NCI-H2081 (cell line): Measurements from ENCODE around the gene ZBTB20.
A peak's percentile ranks its signal among the peaks of the same experiment; 100 is the strongest.

ENCODE experiments used
- DNase-seq, 2 experiments: peaks; one replicate each; lab custom pipeline; 2025; lab: John Stamatoyannopoulos, UW

Gene ZBTB20

DNA sequence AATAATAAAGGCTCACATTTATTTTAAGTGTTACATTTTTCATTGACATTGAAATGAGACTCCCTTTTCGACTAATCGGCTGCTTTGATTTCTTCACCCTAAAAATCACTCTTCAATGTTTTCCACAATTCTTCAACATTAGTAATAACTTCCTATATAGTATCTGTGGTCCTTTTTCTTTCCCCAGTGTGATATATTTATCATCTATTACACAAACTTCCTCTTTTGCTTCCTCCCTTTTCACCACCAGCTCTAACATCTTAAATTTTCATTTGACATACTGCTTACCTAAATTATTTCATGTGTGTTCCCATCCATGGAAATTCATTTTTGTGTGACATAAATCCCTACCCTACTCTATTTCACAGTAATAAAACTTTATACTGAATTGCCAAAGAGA is 608.9 kb downstream of the ZBTB20 start:
- no peak for DNase-seq

DNA sequence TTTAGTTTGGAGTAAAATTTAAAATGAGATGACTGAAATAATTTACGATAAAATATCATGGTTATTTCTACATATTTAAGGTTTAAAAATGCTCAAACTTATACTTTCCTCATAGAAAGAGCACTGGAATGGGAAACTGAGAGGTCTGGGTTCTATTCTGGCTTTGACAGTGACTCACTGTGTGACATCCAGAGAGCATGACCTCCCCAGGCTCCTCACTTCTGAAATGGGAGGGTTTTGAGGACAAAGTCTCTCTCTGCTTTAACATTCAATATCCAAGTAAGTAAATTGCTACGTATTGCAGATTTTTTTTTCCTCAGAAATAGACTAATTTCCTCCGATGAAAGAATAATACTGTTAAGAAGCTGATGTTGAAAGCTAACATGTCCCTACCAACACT is 618.6 kb downstream of the ZBTB20 start:
- no peak for DNase-seq

DNA sequence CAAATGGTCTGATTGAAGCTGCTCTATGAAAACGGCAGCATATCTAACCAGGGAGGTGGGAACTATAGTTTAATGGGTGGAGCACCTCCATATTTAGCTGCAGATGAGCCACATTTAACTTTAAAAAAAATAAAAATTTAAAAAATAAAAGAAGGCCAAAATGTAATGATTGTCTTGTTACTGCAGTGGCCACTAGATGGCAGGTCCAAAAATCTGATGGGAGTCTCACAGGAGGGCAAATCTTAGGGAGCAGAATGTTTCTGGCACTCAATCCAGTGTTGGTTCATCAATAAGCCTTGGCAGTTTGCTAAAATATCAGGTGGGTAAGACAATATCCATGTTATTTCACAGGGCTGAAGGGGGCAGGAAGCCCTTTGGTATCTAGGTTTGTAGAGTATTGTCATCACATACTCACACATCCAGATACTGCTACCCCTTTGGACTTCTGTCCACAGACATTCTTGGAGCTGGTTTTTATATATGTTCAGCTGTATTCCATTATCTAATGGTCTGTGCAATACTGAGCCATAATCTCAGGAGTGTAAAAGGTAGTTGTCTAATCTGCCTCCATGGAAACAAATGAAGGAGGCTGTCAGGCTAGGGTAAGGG is 619.9 kb downstream of the ZBTB20 start:
- peak; percentile 5 to 11 for DNase-seq

DNA sequence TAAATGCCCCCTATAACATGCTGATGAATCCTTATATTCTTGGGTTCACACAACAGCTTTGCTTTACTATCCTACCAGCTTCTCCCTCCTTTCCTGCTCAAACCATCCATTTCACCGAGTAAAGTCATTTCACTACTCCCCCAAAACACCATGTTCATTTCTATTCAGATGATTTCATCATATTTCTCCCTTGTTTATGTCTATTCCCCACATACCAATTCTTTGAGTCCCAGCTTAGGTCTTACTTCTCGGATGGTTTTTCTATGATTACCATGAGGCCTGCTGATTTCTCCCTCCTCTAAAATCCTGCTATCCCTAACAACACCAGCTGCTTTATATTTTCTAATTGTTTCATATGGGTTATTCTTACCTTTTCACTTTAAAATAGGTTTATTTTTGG is 621.8 kb downstream of the ZBTB20 start:
- DNase-seq, result no peak

DNA sequence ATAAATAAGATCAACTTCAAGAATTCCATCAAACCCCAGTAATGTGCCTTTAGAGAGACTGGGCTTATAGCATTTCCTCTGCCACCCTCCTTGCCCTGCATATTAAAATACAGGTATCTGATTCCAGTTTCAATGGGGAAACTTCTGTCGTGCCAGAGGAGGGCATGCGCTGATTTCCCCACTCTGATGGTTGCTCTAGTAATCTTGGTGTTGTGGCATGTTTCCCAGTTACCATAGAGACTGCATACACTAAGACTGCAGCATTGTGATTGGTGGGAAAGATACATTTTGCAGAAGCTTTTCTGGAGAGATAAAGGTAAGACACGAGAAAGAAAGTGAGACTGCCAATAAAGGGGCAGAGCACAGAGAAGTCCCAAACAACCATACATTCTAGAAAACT is 627.7 kb downstream of the ZBTB20 start:
- DNase-seq, result peak; percentile 12 to 37

DNA sequence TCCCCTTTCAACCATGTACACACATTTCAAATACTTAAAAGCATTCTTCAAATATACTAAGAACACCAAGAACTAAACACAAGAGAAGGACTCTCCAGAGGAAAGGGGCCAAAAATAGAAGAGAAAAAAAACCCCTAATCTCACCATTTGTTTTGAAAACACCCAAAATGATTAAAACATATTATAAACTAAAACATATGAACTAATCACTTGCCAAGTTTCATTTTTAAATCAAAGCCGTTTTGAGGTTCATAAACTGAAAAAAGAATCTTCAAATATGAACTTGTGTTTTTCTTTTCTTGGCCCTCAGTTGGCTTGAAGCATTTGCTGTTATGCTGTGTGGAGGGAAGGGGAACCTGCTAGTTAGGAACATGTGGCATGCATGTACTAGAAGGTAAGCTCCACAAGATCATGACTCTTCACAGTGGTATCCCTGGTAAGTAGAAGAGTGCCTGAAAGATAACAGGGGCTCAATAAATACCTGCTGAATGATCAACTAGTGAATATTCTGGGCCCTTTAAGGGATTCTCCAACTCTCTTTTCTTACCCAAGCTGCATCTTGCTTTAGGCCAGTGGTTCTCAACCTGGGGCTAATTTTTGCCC is 628.8 kb downstream of the ZBTB20 start:
- no peak for DNase-seq

DNA sequence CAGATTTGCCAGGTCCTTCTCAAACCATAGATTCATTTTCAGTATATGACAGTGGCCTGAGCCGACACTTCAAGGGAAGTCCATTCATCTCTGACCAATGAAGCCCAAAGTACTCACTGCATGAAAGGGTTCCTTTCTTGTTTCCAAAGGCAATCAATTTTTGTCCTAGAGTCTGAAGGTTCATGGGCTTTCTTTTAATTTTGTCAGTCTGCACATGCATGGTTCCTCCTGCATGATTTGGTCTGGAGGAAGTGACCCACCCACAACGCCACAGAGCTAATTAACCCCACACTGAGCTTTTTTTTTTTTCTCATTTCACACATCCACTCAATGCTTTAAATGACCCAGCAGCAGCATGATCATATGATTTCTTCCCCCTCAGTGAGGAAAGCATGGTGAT is 636.9 kb downstream of the ZBTB20 start:
- DNase-seq, result no peak

DNA sequence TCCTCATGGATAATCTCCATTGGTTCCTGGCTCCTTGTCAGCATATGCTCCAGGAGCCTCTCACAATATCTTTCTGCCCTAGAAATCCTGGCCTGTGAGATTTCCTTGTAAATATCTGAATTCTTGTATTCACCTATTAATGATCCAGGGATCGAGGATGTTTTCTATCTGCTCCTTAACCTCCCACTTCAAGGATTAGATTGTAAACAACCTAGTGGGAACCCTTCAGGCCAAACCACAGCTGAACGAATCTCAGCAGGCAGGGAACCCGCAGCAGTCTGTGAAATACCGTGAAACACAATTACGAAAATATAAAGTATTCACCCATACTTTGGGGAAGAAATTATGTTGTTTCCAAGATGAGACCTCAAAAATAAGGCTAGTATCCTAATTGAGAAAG is 637.3 kb downstream of the ZBTB20 start:
- no peak for DNase-seq

DNA sequence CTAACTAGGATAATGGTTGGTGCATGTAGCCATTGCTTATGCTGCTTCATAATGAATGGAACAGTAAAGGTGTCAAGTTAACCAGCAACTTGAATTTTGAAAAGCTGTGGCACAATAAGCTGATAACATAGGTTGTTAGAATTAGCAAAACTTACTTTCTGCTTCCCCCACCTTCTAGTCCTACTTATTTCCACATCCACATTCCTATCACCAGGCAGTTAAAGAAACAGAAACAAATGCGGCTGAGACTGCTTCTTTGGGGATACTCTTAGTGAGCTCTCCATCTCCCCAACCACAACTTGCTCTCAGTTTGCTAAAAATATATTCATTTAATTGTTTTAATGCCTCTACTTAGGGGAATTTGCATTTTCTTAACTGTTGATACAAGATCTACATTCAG is 638.1 kb downstream of the ZBTB20 start:
- DNase-seq, result no peak

DNA sequence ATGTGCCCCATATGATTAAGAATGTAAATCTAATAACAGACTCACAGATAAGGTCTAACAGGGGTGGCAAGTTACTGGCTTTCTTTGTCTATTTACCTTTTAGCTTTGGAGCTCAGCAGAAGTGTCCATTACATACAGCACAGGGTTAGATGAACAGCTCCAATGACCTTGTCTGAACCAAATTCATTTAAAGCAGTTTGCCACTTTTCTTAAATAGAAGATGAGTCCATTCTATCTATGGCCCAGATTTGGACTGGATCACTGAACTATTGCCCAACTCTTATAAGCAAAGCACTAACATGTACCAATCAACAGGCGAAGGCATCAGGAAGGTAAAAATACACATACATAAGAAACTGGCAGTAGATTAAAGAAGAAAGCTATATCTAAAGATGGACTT is 638.9 kb downstream of the ZBTB20 start:
- DNase-seq, result no peak

DNA sequence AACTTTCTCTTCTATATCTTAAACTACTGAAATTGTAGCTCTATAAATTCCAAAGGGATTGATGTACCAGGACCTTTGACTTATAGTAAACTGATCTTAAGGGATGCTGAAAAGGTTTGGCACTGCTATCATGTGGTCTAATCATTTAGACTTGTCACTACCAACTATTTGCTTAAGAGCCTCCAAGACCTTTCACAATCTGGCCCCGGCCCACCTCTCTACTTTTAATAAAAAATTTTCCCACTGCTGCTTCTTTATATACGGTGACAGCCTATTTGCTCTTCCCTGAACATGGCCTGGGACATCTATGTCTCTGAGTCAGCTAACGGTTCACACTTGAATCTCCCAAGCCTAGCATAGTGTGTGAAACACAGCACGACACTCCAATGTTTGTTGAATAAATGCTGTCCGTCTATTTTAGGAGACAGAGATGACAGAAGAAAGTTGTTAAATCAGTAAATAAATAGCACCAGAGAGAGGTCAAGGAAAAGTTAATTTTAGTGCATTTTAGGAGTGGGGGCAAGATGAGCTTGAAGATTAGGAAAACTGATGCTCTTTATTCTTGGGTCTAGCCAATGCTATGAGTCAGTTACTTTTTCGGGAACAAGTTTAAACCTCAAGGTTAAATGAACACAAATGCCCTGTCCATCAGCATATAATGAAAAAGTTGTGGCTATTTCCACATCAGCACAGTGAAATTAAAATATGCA is 640.3 kb downstream of the ZBTB20 start:
- DNase-seq, result no peak

DNA sequence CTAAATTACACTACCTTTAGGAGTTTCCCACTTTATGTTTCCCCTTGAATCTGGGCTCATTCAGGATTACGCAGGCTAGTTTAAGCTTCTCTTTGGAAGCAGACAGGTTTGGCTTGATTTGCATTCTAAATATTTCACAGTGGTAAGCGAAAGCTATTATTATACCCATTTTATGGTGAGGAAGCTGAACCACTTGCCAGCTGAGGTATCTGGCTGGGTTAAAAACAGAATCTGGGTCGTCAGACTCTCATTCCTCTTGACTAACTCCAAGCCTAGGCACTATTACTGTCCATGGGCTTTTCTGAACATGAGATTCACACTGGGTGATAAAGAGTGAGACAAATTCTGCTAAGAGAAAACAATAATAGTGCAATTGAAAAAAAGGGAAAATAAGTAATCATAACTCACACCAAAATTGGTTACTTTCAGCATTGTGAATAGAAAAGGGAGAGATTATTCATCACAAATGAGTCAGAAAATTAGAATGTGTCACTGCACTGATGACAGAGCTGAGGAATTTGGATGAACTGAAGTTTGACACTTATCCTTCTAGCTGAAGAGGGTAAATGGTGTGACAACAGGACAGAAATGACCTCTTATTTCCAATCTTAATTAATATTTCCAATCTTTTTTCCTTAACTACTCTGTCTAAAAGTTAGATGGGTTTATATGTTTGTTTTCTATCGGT is 642.0 kb downstream of the ZBTB20 start:
- DNase-seq, result no peak

DNA sequence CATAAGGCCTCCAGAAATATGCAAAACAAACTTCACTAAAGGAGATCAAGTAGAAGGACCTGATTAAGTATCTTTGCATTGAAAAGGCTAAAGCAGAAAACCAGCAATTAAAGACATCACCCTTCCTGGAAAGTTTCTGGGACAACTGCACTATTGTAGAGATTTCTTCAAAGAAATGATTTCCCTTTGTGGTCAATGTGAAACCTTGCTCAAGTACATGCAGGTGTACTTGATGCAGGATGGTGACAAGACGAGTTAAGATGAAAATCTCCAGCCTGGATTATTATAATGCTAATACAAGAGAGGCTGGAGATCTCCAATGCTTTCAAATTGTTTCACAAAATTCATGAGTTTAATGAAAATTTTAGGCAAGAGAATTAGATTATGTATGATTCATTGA is 644.9 kb downstream of the ZBTB20 start:
- DNase-seq, result no peak

DNA sequence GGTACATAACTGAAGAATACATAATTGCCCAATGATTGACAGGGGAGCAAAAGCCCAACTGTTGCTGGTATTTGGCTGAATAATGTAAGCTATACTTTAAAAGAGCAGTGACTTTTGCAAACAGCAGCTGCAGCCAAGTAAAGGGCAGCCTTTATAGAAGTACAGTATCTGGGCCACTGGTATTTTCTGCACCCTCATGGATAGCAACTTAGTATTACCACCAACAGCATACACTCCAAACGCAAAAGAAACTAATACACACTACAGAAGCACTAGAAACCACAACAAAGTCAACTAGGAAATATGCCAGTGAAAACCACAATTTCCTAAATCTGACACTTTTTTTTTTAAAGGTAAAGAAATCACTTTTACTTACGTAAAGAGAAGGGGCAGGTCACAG is 647.1 kb downstream of the ZBTB20 start:
- DNase-seq, result no peak

DNA sequence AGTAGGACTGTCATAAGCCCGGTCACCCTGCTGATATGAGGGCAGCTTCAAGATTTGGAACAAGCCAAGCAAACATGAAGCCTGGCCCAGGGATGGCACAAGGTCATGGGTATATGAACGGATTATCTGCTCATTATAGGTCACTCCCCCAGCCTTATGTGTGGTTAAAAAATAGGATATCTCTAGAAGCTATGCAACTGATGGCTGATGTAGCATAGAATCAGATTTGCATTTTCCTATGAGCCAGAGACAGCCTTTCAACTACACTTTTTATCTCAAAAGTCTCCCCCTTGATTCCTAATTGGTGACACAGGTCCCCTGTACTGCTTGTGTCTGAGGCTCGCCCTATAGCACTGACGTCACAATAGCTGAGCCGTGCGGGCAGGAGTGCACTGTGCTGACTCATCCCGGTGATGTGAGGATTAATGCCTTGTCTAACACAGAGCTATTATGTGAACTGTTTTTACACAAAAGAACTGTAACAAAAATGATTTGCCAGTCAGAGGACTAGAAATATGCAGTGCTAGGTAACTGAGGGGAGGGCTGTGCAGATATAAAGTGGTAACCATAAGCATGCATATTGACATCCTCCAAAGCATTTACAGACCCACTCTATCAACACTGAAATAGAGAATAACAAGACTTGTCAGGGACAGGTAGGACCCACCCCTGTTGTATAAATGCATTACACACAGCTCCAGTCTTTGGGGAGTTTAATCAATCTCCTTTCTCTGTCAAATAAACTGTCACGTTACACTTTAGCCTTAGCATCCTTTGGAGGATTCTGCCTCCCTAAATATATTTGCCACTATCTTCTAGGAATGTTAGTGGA is 648.3 kb downstream of the ZBTB20 start:
- peak; percentile 1 to 20 for DNase-seq

DNA sequence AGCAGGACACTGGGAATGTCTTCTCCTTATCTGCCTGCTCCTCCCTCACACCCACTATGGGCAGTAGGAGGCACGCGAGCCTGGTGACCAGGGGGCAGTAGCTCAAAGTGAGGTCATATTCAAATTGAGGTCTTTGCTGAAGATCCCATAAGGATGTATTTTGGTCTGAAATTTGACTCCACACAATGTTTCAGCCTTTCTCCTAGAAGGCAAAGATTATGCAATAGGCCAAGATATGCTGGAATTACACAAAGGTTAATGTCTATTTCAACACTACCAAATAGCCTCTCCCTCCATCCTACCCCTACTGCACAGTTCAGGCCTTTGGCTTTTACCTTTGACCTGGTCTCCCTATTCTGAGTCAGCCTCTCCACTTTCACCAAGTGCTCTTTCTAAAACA is 650.2 kb downstream of the ZBTB20 start:
- DNase-seq, result no peak

DNA sequence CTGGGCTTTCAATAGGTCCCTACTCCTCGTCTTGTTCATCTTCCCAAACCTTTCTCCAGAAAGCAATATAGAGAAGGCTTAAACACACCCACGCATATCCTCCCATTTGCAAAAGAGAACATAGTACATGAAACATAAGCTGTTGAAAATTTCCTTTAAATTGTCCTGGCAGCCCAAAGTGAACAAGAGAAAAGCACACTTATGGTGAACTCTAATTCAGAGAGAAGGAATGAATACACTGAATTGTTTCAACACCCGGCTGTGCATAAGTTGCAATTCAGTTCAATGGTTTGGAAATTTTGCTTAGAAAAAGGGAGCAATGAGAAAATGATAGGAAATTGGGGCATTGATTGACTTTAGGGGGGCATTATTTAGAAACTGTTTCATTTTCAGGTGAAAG is 650.6 kb downstream of the ZBTB20 start:
- DNase-seq, result no peak

DNA sequence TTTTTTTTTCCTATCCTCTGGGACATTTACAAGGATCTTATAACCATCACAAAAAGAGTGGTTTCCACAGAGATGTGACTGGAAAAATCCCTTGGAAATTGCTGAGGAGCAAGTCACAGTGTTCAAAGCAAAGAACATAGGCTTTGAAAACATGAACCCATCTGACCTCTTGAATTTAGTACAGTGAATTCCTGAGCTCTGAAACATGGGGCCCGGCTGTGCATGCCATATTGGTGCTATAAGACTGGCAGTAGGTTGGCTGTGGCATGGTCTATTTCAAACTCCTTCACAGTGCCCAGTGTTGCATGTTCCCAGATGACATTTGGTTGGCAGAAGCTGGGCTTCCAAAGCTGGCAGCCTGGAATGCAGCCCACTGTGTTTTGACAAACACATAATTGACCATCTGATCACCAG is 651.1 kb downstream of the ZBTB20 start:
- DNase-seq, result no peak

DNA sequence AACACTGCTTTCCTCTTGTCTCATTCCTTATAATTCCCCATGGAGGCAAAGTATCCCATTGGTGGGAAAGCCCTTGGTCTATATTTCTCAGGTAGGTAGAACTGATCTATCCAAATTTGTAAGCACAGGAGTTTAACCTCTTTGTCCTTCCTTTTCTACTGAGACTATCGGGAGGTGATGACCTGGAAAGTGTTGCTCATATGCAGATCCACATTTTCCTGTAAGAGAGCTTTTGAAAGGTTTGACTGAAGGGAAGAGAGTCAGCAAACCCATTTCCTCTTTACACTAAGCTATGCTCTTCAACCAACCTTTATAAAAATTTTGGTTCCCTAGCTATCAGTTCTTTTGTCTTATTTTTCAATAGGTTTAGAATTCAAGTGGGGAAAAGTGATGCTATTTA is 652.6 kb downstream of the ZBTB20 start:
- no peak for DNase-seq

DNA sequence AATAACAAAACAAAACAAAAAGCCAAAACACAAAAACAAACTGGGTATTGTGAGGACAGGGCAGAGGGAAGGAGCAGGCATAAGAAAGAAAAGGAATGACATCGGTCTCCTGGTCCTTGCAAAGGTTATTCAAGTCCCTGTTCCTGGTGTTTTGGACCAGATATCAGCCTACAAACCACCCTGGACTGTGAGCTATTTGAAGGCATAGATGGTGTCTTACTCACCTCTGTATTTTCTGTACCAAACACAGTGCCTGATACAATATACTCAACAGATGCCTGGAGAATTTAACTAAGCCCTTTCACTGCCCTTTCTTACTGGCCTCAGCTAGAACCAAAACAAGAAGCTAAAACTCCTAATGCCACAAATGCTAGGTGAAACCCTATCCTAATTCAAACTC is 656.3 kb downstream of the ZBTB20 start:
- DNase-seq, result no peak

DNA sequence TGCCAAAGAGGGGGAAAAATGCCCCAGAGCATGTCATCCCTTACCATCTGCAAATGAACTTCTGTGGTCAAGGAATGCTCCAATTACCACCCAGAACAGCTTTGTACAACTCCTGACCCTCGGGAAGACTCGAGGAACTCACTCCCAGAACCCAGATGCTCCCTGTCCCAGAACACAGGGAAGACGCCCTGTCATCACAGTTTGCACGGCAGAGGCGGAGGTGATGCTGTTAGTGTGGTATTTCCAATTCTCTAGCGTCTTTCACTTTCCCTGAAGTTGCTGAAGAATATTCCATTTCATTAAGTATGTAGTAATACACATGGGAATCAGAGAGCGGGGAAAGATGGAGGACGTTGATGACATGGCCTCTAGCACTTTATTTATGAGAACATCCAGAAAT is 659.6 kb downstream of the ZBTB20 start:
- no peak for DNase-seq

DNA sequence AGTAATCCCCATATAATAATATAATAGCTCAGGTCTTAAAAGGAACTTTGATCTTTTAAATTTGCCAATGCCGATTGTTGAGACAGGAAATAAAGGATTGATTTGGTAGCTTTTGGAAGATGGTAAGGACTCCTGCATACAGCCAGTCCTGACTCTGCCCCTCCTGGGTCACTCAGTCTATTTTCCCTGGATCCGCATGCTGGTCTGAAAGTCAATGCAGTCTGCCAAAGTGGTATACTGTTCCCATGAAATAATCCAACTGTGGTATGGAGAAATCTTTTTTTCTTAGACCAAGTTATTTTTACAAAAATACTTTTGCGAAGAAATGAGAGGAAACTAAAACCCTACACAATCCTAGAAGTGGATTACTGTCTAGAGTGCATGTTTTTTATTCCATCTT is 662.2 kb downstream of the ZBTB20 start:
- no peak for DNase-seq
